Subcutaneous adipose tissue (tissue), 4 donors: ENCODE data around the gene TUSC2. TPM values are rescaled to one million over a fixed set of nuclear protein-coding genes. Genes with fewer than 3 reads are reported as not detected.

Experiments used
- total RNA-seq, 4 donors: library from RNA; depleted of rRNA; stranded (reverse); fragments of >200 nt; gene quantifications; one replicate each; pipeline ENCODE4 v1.1.0, GENCODE V29; 2016
- TF ChIP-seq, protein P1 (sequence below): fragments of 450-650 bp; IDR thresholded peaks from one replicate; pipeline ENCODE4 v1.5.1; 2016; ENCODE audit warnings: low read depth, mild to moderate bottlenecking, control low read depth, antibody characterized with exemption, moderate library complexity

The TUSC2 gene
- total RNA-seq, 4 donors from 2014 or later: 17.8 to 27.5 (median 20.7) TPM

GRCh38 chr3:50304601-50305000 is 23.4 kb downstream of the TUSC2 start:
- TF ChIP-seq, protein P1, sequence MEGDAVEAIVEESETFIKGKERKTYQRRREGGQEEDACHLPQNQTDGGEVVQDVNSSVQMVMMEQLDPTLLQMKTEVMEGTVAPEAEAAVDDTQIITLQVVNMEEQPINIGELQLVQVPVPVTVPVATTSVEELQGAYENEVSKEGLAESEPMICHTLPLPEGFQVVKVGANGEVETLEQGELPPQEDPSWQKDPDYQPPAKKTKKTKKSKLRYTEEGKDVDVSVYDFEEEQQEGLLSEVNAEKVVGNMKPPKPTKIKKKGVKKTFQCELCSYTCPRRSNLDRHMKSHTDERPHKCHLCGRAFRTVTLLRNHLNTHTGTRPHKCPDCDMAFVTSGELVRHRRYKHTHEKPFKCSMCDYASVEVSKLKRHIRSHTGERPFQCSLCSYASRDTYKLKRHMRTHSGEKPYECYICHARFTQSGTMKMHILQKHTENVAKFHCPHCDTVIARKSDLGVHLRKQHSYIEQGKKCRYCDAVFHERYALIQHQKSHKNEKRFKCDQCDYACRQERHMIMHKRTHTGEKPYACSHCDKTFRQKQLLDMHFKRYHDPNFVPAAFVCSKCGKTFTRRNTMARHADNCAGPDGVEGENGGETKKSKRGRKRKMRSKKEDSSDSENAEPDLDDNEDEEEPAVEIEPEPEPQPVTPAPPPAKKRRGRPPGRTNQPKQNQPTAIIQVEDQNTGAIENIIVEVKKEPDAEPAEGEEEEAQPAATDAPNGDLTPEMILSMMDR: no peak

GRCh38 chr3:50303013-50303815 is 24.8 kb downstream of the TUSC2 start, which contains the start of gene HYAL1:
Gene HYAL1, minus strand, starts transcription at chr3:50303574. Its CDS starts 618 bp downstream, at chr3:50302956.
- TF ChIP-seq, protein P1: no peak

DNA sequence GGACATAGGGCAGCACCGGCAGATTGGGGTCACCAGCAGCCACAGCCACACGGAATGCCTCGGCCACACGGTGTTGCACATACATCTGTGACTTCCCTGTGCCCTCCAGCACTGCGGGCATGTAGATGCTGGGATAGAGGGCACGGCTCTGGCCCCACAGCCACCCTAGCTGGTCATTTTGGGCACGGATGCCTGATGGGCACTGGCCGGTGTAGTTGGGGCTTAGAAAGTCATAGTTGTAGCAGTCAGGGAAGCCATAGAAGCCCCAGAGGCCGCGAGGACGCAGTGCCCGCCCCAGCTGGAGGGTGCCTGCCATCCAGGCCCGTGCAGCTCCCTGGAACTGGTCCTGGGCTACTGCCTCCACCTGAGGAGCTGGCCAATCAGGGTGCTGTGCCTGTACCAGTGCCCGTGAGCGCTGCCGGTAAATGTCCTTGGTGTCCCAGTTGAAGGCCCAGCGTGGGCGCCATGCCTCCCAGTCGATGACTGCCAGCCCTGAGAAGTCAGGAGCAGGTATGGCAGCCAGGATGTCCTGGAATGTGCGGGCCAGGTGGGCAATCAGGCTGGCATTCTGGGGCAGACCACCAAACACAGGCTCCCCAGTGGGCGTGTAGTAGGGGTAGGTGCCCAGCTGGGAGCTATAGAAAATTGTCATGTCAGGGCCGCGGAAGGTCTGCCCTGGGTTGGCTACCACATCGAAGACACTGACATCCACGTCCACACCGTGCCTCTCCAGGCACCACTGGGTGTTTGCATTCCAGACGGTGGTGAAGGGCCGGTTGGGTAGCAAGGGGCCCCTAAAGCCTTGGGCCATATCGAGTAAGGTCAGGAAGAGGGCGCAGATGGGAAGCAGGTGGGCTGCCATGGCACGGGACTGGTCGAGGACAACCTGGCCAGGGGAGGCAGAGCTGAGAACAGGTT is 25.7 kb downstream of the TUSC2 start:
- TF ChIP-seq, protein P1: no peak

GRCh38 chr3:50300681-50301254 is 27.3 kb downstream of the TUSC2 start:
- TF ChIP-seq, protein P1: no peak

GRCh38 chr3:50299929-50300680 is 27.9 kb downstream of the TUSC2 start:
- TF ChIP-seq, protein P1: no peak

DNA sequence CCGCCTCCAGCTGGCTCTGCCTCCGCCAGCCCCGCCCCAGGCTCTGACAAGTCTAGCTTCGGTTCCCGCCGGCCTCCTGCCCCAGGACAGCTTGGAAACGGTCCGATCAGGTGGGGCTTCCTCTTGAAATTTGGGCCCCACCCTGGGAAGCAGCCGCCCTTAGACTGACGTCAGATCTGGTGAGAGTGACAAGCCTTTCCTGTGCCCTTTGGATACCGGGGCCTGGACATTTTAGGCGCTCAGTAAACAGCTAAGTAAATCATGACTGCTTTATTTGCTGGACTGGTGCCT is 28.4 kb downstream of the TUSC2 start:
- TF ChIP-seq, protein P1: no peak
